ENCODE measurements around the gene KCTD16. TPM values are rescaled to one million over a fixed set of nuclear protein-coding genes. Genes with fewer than 3 reads are reported as not detected.

Gene KCTD16
- polyA plus RNA-seq, 2 of the 4 experiments (the other 2 are of a cell fraction), result 0.10 to 0.32 TPM

DNA sequence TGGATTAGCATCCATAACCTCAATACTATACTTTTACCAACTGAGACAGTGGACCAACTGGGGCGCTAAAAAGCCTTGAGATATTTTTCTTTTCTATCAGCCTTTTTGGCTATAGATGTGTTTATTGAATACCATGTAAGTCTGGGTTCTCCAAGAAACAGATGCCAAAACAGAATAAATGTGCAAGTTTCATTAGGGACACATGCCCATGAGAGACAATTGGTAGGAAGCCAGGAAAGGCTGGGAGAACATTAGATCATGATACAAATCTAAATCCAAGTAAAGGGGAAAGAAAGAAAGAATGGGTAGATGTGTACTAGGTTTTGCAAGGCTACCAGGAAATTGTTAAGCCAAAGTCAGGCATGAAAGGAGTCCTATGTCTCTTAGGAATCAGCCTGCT, 152.5 kb downstream of the KCTD16 start:
- Histone ChIP-seq H3K4me1 (no peaks in the 10 kb centered on the region), H3K27ac (no peak overlapping the region), H3K4me2 (no peak overlapping the region), H3K4me3 (no peak overlapping the region), H3K9me3 (no peaks in the 10 kb centered on the region)
- 29% methylated on average over 1 of the region's 1 CpG for WGBS (ENCODE audit: missing lambda C conversion rate)
- ChIA-PET POLR2A (no interaction called here), CTCF (no interaction called here)
- FAIRE-seq (no peak), ATAC-seq (no peak), DNase-seq (ENCODE audit: low read depth in 1 of 2, low spot score in 1 of 2) (no peak)
- TF ChIP-seq RFX5 (IDR thresholded peaks at IDR 0.05) (no peak), CBX2 (IDR thresholded peaks at IDR 0.05; ENCODE audit: borderline replicate concordance, low read depth) (no peak), ATOH8 (CRISPR knock-in tag; IDR thresholded peaks at IDR 0.05; ENCODE audit: low read depth) (no peak), JUNB (IDR thresholded peaks at IDR 0.05) (no peak), POLR2AphosphoS2 (conservative IDR thresholded peaks at IDR 0.05; ENCODE audit: low read length) (no peak), FOSB (CRISPR knock-in tag; IDR thresholded peaks at IDR 0.05) (no peak)
- TF ChIP-seq, protein P1, sequence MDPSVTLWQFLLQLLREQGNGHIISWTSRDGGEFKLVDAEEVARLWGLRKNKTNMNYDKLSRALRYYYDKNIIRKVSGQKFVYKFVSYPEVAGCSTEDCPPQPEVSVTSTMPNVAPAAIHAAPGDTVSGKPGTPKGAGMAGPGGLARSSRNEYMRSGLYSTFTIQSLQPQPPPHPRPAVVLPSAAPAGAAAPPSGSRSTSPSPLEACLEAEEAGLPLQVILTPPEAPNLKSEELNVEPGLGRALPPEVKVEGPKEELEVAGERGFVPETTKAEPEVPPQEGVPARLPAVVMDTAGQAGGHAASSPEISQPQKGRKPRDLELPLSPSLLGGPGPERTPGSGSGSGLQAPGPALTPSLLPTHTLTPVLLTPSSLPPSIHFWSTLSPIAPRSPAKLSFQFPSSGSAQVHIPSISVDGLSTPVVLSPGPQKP (IDR thresholded peaks at IDR 0.05; ENCODE audit: low read depth, low read length), result no peak
- TF ChIP-seq, protein P2, sequence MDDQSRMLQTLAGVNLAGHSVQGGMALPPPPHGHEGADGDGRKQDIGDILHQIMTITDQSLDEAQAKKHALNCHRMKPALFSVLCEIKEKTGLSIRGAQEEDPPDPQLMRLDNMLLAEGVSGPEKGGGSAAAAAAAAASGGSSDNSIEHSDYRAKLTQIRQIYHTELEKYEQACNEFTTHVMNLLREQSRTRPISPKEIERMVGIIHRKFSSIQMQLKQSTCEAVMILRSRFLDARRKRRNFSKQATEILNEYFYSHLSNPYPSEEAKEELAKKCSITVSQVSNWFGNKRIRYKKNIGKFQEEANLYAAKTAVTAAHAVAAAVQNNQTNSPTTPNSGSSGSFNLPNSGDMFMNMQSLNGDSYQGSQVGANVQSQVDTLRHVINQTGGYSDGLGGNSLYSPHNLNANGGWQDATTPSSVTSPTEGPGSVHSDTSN (IDR thresholded peaks at IDR 0.05), result no peak

GRCh38 chr5:144325532-144325931, 154.9 kb downstream of the KCTD16 start:
- 34% methylated on average over 3 of the region's 3 CpGs for WGBS (ENCODE audit: missing lambda C conversion rate)
- Histone ChIP-seq H3K27ac (no peak overlapping the region), H3K4me1 (no peaks in the 10 kb centered on the region), H3K9me3 (no peaks in the 10 kb centered on the region), H3K4me3 (no peak overlapping the region), H3K4me2 (no peak overlapping the region)
- ATAC-seq, result no peak
- ChIA-PET POLR2A (no interaction called here), CTCF (no interaction called here)
- no peak for DNase-seq (ENCODE audit: low read depth in 1 of 2, low spot score in 1 of 2)
- FAIRE-seq, result no peak
- TF ChIP-seq NR3C1 (IDR thresholded peaks at IDR 0.05) (no peak), GATA3 (IDR thresholded peaks at IDR 0.05; ENCODE audit: borderline replicate concordance) (no peak), USF2 (IDR thresholded peaks at IDR 0.05) (no peak), CHD4 (IDR thresholded peaks at IDR 0.05; ENCODE audit: borderline replicate concordance) (no peak), CEBPB (IDR thresholded peaks at IDR 0.05) (no peak)
- TF ChIP-seq, protein P2 (IDR thresholded peaks at IDR 0.05), result no peak

- WGBS (ENCODE audit: missing lambda C conversion rate), result 49% methylated on average over 2 of the region's 2 CpGs
- TF ChIP-seq CBX8 (IDR thresholded peaks at IDR 0.05) (no peak), PHF8 (IDR thresholded peaks at IDR 0.05; ENCODE audit: borderline replicate concordance, low read depth) (no peak), FOSL2 (IDR thresholded peaks at IDR 0.05) (no peak), FOSL2 (CRISPR knock-in tag; IDR thresholded peaks at IDR 0.05) (no peak), JUN (IDR thresholded peaks at IDR 0.05) (no peak), GATA3 (IDR thresholded peaks at IDR 0.05; ENCODE audit: borderline replicate concordance) (no peak), E2F6 (IDR thresholded peaks at IDR 0.05; ENCODE audit: borderline replicate concordance, low read depth) (no peak), CTCF (IDR thresholded peaks at IDR 0.05) (no peak), ZSCAN20 (CRISPR knock-in tag; IDR thresholded peaks at IDR 0.05) (no peak), FOSB (CRISPR knock-in tag; IDR thresholded peaks at IDR 0.05) (no peak)
These were observed 157.8 kb downstream of the KCTD16 start for GRCh38 chr5:144328494-144328893.

More at GRCh38 chr5:144328494-144328893, 157.8 kb downstream of the KCTD16 start:
- no peaks in the 10 kb centered on the region for H3K9me3 ChIP-seq
- FAIRE-seq (no peak), ATAC-seq (no peak; a peak in 1 of 6 replicates), DNase-seq (ENCODE audit: low read depth in 1 of 2, low spot score in 1 of 2) (no peak)
- no peak overlapping the region for H3K27ac ChIP-seq
- ChIA-PET CTCF (no interaction called here), POLR2A (no interaction called here)
- no peaks in the 10 kb centered on the region for H3K4me1 ChIP-seq
- no peak overlapping the region for H3K4me2 ChIP-seq
- H3K4me3 ChIP-seq, result no peak overlapping the region
